ENCODE measurements around the gene LRRC8E.
"Not testable (repeated sequence)": the region's sequence is repeated elsewhere in the genome, so short reads cannot be mapped to it uniquely, and the experiment has no call there.

Gene LRRC8E

DNA sequence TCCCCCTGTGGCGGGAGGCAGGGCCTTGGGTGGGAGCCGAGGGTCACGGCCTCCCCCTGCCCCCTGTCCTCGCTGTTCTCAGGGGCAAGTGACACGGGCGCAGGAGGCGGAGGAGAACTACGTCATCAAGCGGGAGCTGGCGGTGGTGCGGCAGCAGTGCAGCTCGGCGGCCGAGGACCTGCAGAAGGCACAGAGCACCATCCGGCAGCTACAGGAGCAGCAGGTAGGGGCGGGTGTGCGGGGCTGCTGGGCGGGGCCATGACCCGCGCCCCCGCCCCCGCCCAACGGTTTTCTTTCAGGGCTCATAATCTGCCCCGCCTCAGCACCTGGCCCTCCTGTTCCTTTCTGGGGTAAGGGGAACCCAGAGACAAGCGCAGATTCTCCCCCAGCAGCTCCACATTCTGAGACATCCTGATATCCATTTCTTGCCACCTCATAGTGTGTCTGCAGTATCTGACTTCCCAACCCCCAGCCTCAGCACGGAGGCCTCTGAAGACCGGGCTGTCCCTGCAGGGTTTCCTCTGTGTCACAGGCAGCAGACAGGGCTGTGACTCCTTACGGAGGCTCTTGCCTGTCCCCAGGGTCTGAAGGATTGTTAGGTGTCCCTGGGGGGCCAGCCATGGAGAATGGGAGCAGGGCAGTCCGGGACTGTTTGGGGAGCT lies 30.1 kb upstream of the LRRC8E start:
- in situ Hi-C loops (cut with HindIII; ENCODE audit: low pct_unique_long_range_greater_than_20kb, low sequenced_read_pairs), result no loop called here
- no peak for TF ChIP-seq JUND (IDR thresholded peaks at IDR 0.05; ENCODE audit: low read depth)
- no peak for DNase-seq (ENCODE audit: low read depth in 1 of 2, low spot score in 1 of 2)

DNA sequence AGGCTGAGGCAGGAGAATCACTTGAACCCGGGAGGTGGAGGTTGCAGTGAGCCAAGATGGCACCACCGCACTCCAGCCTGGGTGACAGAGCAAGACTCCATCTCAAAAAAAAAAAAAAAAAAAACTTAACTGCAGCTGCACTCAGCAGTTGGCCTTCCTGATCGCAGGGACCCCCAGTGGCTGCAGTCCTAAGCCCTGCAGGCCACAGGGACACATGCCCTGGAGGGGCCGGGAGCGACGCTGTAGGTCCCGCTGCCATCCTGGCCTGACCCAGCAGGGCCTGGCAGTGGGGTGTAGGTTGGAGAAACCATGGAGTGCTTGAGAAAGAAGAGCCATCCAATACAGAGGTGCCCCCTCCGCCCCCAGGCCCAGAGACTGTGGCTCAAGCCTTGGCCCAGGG lies 29.2 kb upstream of the LRRC8E start:
- DNase-seq (ENCODE audit: low read depth in 1 of 2, low spot score in 1 of 2); in situ Hi-C loops (cut with HindIII; ENCODE audit: low pct_unique_long_range_greater_than_20kb, low sequenced_read_pairs): not testable (repeated sequence)

DNA sequence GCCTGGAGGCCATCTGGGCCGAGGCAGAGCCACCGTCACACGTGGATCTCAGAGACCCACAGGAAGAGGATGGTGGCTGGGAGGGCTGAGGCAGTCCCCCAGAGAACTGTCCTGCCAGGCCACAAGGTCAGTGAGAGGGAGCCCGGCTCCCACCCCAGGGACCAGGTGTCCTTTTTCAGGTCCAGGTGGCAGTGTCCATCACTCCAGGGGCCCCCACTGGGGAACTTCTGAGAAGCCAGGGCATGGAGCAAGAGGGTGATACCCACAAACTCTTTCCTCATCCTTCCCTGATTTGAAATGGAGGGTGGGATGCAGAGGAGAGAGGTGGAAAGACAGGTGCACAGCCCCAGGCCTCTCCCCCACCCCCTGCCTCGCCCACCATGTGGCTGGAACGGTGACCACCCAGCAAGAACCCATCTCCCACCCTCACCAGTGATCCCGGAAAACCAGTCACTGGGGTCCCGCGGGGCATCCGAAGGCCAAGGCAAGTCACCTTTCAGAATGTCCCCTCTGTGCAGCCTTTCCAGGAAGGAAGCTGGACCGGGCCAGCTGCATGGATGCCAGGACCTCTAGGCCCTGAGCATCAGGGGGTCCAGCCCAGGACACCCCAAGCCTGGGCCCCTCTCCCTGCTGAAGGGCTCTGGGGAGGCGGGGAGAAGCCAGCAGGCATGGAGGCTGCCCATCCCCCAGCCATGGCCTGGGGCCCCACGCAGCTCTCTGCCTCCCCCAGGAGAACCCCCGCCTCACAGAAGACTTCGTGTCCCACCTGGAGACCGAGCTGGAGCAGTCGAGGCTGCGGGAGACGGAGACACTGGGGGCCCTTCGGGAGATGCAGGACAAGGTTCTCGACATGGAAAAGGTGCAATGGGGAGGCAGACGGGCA lies 28.2 kb upstream of the LRRC8E start:
- TF ChIP-seq JUND (IDR thresholded peaks at IDR 0.05; ENCODE audit: low read depth), result no peak
- DNase-seq (ENCODE audit: low read depth in 1 of 2, low spot score in 1 of 2), result no peak
- in situ Hi-C loops (cut with HindIII; ENCODE audit: low pct_unique_long_range_greater_than_20kb, low sequenced_read_pairs), result no loop called here

- in situ Hi-C loops (cut with HindIII; ENCODE audit: low pct_unique_long_range_greater_than_20kb, low sequenced_read_pairs), result no loop called here
- no peak for TF ChIP-seq JUND (IDR thresholded peaks at IDR 0.05; ENCODE audit: low read depth)
- DNase-seq (ENCODE audit: low read depth in 1 of 2, low spot score in 1 of 2), result no peak
These were observed 27.3 kb upstream of the LRRC8E start for GRCh38 chr19:7860714-7861618.

DNA sequence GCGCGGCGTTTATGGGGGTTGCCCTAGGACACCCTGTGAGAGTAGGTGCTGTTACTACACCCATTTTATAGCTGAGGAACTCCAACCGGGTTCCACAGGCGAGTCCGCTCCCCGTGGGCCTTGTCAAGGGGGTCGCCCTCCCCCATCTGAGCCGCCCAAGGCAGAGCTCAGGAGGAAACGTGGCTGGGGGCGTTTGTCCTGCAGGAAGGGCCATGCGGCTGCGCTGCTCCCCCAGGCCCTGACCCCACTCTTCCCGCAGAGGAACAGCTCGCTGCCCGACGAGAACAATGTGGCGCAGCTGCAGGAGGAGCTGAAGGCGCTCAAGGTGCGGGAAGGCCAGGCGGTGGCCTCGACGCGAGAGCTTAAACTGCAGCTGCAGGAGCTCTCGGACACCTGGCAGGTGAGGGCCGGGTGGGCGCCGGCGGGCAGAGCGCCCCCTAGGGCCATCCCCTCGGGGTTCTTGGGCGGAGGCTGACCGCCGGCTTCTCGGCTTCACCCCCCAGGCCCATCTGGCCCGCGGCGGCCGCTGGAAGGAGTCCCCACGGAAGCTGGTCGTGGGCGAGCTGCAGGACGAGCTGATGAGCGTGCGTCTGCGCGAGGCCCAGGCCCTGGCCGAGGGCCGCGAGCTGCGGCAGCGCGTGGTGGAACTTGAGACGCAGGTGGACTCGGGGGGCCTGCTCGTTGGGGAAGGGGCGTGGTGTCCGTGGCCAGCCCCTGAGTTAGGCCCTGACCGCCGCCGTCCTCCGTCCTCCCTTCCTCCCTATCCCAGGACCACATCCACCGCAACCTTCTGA lies 26.5 kb upstream of the LRRC8E start:
- DNase-seq (ENCODE audit: low read depth in 1 of 2, low spot score in 1 of 2), result no peak
- in situ Hi-C loops (cut with HindIII; ENCODE audit: low pct_unique_long_range_greater_than_20kb, low sequenced_read_pairs), result no loop called here
- TF ChIP-seq JUND (IDR thresholded peaks at IDR 0.05; ENCODE audit: low read depth), result no peak

DNA sequence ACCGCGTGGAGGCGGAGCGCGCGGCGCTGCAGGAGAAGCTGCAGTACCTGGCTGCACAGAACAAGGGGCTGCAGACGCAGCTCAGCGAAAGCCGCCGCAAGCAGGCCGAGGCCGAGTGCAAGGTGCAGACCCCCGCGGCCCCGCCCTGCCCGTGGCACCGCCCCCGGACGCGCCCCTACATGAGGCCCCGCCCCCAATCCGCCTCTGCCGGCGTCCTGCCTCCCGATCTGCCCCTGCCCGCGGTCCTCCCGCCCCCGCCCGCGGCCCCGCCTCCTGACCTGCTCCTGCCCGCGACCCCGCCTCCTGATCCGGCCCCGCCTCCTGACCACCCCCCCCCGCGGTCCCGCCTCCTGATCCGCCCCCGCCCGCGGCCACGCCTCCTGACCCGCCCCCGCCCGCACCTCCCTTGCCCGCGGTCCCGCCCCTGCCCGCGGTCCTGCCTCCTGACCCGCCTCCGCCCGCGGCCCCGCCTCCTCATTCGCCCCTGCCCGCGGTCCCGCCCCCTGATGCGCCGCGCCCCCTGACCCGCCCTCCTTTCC lies 25.8 kb upstream of the LRRC8E start:
- in situ Hi-C loops (cut with HindIII; ENCODE audit: low pct_unique_long_range_greater_than_20kb, low sequenced_read_pairs), result no loop called here
- peak in 1 of 2 experiments; percentile 43 for DNase-seq (ENCODE audit: low read depth in 1 of 2, low spot score in 1 of 2)
- TF ChIP-seq JUND (IDR thresholded peaks at IDR 0.05; ENCODE audit: low read depth), result no peak

- no peak for TF ChIP-seq JUND (IDR thresholded peaks at IDR 0.05; ENCODE audit: low read depth)
- DNase-seq (ENCODE audit: low read depth in 1 of 2, low spot score in 1 of 2), result no peak
- in situ Hi-C loops (cut with HindIII; ENCODE audit: low pct_unique_long_range_greater_than_20kb, low sequenced_read_pairs), result no loop called here
These were observed 24.9 kb upstream of the LRRC8E start for GRCh38 chr19:7863157-7863970.

DNA sequence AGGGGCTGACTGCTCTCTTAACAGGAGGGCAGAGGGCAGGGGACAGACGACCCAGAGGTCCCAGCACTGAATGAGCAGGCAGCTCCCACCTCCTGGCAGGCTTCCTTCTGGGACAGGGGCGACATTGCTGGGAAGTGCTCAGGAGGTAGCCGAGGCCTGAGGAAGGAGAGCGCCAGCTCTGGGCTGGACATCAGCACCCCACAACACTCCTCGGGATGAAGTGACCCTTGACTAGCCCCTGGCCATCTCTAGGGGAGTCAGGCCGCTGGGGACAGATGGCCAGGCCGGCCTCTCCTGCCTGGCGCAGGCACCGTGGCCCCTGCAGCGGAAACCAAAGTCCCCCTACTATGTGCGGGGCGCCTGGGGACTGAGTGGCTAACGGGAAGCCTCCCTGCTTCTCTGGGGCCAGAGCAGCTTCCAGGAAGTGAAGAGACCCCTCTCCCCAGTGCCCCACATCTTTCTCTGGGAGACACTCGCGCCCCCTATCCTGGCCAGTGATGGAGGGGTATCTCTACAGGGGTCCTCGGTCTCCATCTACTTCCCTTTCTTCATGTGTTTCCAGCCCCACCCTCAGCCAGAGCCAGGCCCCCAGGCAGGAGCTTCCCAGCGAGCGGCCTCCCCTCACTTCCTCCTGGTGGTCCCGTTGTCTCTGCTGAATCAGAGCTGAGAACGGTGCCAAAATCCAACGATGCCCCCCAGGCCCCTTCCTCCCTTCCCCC lies 24.2 kb upstream of the LRRC8E start:
- no peak for TF ChIP-seq JUND (IDR thresholded peaks at IDR 0.05; ENCODE audit: low read depth)
- DNase-seq (ENCODE audit: low read depth in 1 of 2, low spot score in 1 of 2), result no peak
- in situ Hi-C loops (cut with HindIII; ENCODE audit: low pct_unique_long_range_greater_than_20kb, low sequenced_read_pairs), result no loop called here

DNA sequence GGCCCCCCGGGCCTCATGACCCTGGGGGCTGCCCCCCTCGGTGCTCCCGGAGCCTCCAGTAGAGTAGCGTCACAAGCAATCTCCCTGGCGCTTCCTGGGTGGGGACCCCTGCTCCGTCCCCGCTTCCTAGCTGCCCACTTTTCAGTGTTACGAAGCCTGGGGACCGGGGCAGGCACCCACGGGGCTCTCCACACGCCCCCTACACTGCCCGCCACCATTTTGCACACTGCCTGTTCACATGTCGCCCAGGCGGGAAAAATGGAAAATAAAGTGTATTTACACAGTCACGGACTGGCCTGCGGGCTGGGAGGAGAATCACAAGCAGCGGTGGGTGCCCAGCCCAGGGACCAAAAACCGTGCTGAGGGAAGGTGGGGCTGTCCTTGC lies 23.6 kb upstream of the LRRC8E start:
- no peak for DNase-seq (ENCODE audit: low read depth in 1 of 2, low spot score in 1 of 2)
- in situ Hi-C loops (cut with HindIII; ENCODE audit: low pct_unique_long_range_greater_than_20kb, low sequenced_read_pairs), result no loop called here
- TF ChIP-seq JUND (IDR thresholded peaks at IDR 0.05; ENCODE audit: low read depth), result no peak

- no peak for TF ChIP-seq JUND (IDR thresholded peaks at IDR 0.05; ENCODE audit: low read depth)
- in situ Hi-C loops (cut with HindIII; ENCODE audit: low pct_unique_long_range_greater_than_20kb, low sequenced_read_pairs), result no loop called here
- DNase-seq (ENCODE audit: low read depth in 1 of 2, low spot score in 1 of 2), result no peak
These were observed 22.9 kb upstream of the LRRC8E start for GRCh38 chr19:7865262-7865911.

Measured in T47D (cell line).